HepG2 (cell line): ENCODE data around the gene SCMH1. TPM values are rescaled to one million over a fixed set of nuclear protein-coding genes. Genes with fewer than 3 reads are reported as not detected.

Source experiments
- ATAC-seq: fragments of 200-7000 bp; cut with Tn5 transposase; 3 replicates; pipeline ENCODE4 v1.9.1; 2020; ENCODE audit warnings: mild to moderate bottlenecking, moderate library complexity
- BruUV-seq: library from RNA; stranded (reverse); fragments of 400-500 nt; replicated peaks from 2 replicates; lab custom pipeline; 2021; lab: Mats Ljungman, UMichigan
- CTCF ChIA-PET: fragments of 300-600 bp; formaldehyde crosslinking; extraction: SDS; loops from one replicate; lab custom pipeline; 2021; ENCODE audit warnings: low total read pairs, inconsistent platforms, low intra/inter-chr PET ratio; lab: Yijun Ruan, JAX
- POLR2A ChIA-PET: fragments of 350-600 bp; sonication (Branson Sonifier 250); formaldehyde crosslinking; loops from one replicate; lab custom pipeline; 2020; ENCODE audit warnings: antibody characterized with exemption, inconsistent platforms; lab: Yijun Ruan, JAX
- DNase-seq: peaks from one replicate; pipeline ENCODE4 v3.0.0-alpha.2; 2015; ENCODE audit warnings: low spot score
- FAIRE-seq: peaks from 3 replicates; lab custom pipeline; 2011; peaks lifted over from hg19 to GRCh38; lab: Jason Lieb, UNC
- H2AFZ ChIP-seq: one replicate; pipeline ENCODE4 v1.6.1; 2011; ENCODE audit warnings: low read length, inconsistent platforms
- H3K27ac ChIP-seq: fragments of 300-600 bp; 3 replicates; pipeline ENCODE4 v1.8.0; 2011; ENCODE audit warnings: mixed run types, mild to moderate bottlenecking, mixed read lengths, low read length, inconsistent platforms; ENCODE audit not compliant: insufficient read depth; ENCODE audit errors: extremely low read length
- H3K27me3 ChIP-seq, 2 experiments: fragments of 200-600 bp in 1 of 2; 2 replicates in 1 of 2; 3 replicates in 1 of 2; pipeline versions ENCODE4 v1.6.0 to v1.8.0; 2011; ENCODE audit warnings: low read length in 2 of 2, mild to moderate bottlenecking in 2 of 2, moderate library complexity in 2 of 2, inconsistent platforms in 1 of 2; ENCODE audit not compliant: insufficient read depth in 2 of 2, control insufficient read depth in 1 of 2
- H3K36me3 ChIP-seq, 2 experiments: fragments of 200-600 bp in 1 of 2; replicated peaks in 1 of 2; 2 replicates in 1 of 2; 3 replicates in 1 of 2; pipeline versions ENCODE4 v1.5.1 to v1.8.0; 2011; ENCODE audit warnings: low read length in 2 of 2, inconsistent platforms in 1 of 2; ENCODE audit not compliant: insufficient read depth in 2 of 2, control insufficient read depth in 1 of 2
- H3K4me1 ChIP-seq: 2 replicates; pipeline ENCODE4 v1.5.1; 2012; ENCODE audit warnings: low read length, inconsistent platforms; ENCODE audit not compliant: insufficient read depth
- H3K4me2 ChIP-seq: 2 replicates; pipeline ENCODE4 v1.6.0; 2011; ENCODE audit warnings: low read depth, low read length, inconsistent platforms
- H3K4me3 ChIP-seq, 3 experiments: fragments of 200-600 bp in 1 of 3; sonication (generic), shearing (Covaris generic) in 1 of 3; replicated peaks in 1 of 3; 2 replicates each; pipeline ENCODE4 v1.5.1; 2011 to 2016; ENCODE audit warnings: low read length in 3 of 3, inconsistent platforms in 2 of 3, low read depth in 2 of 3, mild to moderate bottlenecking in 2 of 3, control low read depth in 1 of 3, mixed read lengths in 1 of 3; ENCODE audit not compliant: insufficient read depth in 1 of 3
- H3K79me2 ChIP-seq: one replicate; pipeline ENCODE4 v1.6.1; 2011; ENCODE audit warnings: low read length, inconsistent platforms; ENCODE audit not compliant: insufficient read depth
- H3K9ac ChIP-seq: 2 replicates; pipeline ENCODE4 v1.6.0; 2011; ENCODE audit warnings: mild to moderate bottlenecking, low read depth, low read length, inconsistent platforms; ENCODE audit not compliant: insufficient read depth
- H3K9me3 ChIP-seq: 2 replicates; pipeline ENCODE4 v1.5.1; 2012; ENCODE audit warnings: mild to moderate bottlenecking, low read length
- H4K20me1 ChIP-seq: 2 replicates; pipeline ENCODE4 v1.6.0; 2011; ENCODE audit warnings: inconsistent platforms, mild to moderate bottlenecking, low read length, moderate library complexity; ENCODE audit not compliant: insufficient read depth
- CEBPB ChIP-seq: IDR thresholded peaks from 2 replicates; pipeline ENCODE4 v1.6.1; 2011; ENCODE audit warnings: low read depth, low read length, improper control_type of control experiment, borderline replicate concordance
- ELF3 ChIP-seq: IDR thresholded peaks from 2 replicates; pipeline ENCODE4 v1.6.1; 2016; ENCODE audit warnings: missing genetic modification reagents, missing compliant biosample characterization
- FOSL1 ChIP-seq: sonication (generic); formaldehyde crosslinking; IDR thresholded peaks from 2 replicates; pipeline ENCODE4 v1.9.0; 2021; ENCODE audit warnings: missing genetic modification reagents, borderline replicate concordance
- KAT2B ChIP-seq: fragments of 150-350 bp; IDR thresholded peaks from 2 replicates; pipeline ENCODE4 v1.6.1; 2014; ENCODE audit warnings: low read depth, low read length, borderline replicate concordance
- KMT2B ChIP-seq: IDR thresholded peaks from 2 replicates; pipeline ENCODE4 v1.6.1; 2016; ENCODE audit warnings: missing genetic modification reagents, missing compliant biosample characterization
- NKX3-1 ChIP-seq: sonication (generic); formaldehyde crosslinking; IDR thresholded peaks from 2 replicates; pipeline ENCODE4 v1.5.0; 2020; ENCODE audit warnings: missing genetic modification reagents
- ONECUT2 ChIP-seq: sonication (generic); formaldehyde crosslinking; IDR thresholded peaks from 2 replicates; pipeline ENCODE4 v1.4.0; 2020; ENCODE audit warnings: missing genetic modification reagents
- POLR2G ChIP-seq: fragments of 200-400 bp; formaldehyde crosslinking; IDR thresholded peaks from 2 replicates; pipeline ENCODE4 v1.6.1; 2018; ENCODE audit warnings: mild to moderate bottlenecking, low read depth, low read length, moderate library complexity
- SPEN ChIP-seq: sonication (generic); formaldehyde crosslinking; IDR thresholded peaks from 2 replicates; pipeline ENCODE4 v1.5.1; 2020; ENCODE audit warnings: low read depth, mild to moderate bottlenecking, missing genetic modification reagents
- ZNF205 ChIP-seq: IDR thresholded peaks from 2 replicates; pipeline ENCODE4 v1.6.1; 2018; ENCODE audit warnings: missing biosample characterization, missing genetic modification reagents
- ZNF460 ChIP-seq: sonication (generic); formaldehyde crosslinking; IDR thresholded peaks from 2 replicates; pipeline ENCODE4 v1.5.1; 2020; ENCODE audit warnings: missing genetic modification reagents, mild to moderate bottlenecking, borderline replicate concordance
- ZNF556 ChIP-seq: sonication (generic); formaldehyde crosslinking; IDR thresholded peaks from 2 replicates; pipeline ENCODE4 v1.4.0; 2020; ENCODE audit warnings: mild to moderate bottlenecking, missing genetic modification reagents, borderline replicate concordance
- ZNF713 ChIP-seq: sonication (generic); formaldehyde crosslinking; IDR thresholded peaks from 2 replicates; pipeline ENCODE4 v1.4.0; 2020; ENCODE audit warnings: mild to moderate bottlenecking, missing genetic modification reagents
- ZNF737 ChIP-seq: sonication (generic); formaldehyde crosslinking; IDR thresholded peaks from 2 replicates; pipeline ENCODE4 v1.5.0; 2020; ENCODE audit warnings: missing genetic modification reagents, mild to moderate bottlenecking, borderline replicate concordance
- ZNF780A ChIP-seq: sonication (generic); formaldehyde crosslinking; IDR thresholded peaks from 2 replicates; pipeline ENCODE4 v1.8.0; 2022; ENCODE audit warnings: mild to moderate bottlenecking, missing genetic modification reagents, moderate library complexity
- WGBS: methylation state at CpG from one replicate; pipeline ENCODE4 v1.1.6; 2017; ENCODE audit warnings: low lambda C conversion rate; 5-methylcytosine and 5-hydroxymethylcytosine counted together
- in situ Hi-C: cut with HindIII; loops from 2 replicates; pipeline ENCODE4 v1.10.0; 2017; ENCODE audit warnings: low pct_unique_long_range_greater_than_20kb; ENCODE audit not compliant: extremely low pct_ligation_motif_present
- intact Hi-C: fragments of 100-400 bp; cut with micrococcal nuclease; formaldehyde crosslinking; loops from one replicate; pipeline ENCODE4 v1.10.0; 2022; ENCODE audit not compliant: unreplicated experiment
- polyA plus RNA-seq, 8 experiments: library from polyadenylated mRNA; depleted of rRNA in 3 of 8; stranded (reverse) in 7 of 8; unstranded in 1 of 8; fragments of >200 nt; fragmentation: Illumina TruSeq in 4 of 8; extraction: Trizol in 4 of 8; gene quantifications; 2 replicates each; pipeline versions ENCODE4 v1.2.1 to v1.2.3, GENCODE V29; 2011 to 2016; ENCODE audit warnings: low read depth in 4 of 8, missing spikeins in 1 of 8, mixed read lengths in 1 of 8; ENCODE audit not compliant: insufficient read depth in 1 of 8
- total RNA-seq, 5 experiments: library from RNA; depleted of rRNA; stranded (reverse); fragments of >200 nt; fragmentation: Illumina TruSeq; extraction: Trizol; gene quantifications; 2 replicates each; pipeline ENCODE4 v1.2.3, GENCODE V29; 2016; ENCODE audit warnings: low read depth in 1 of 5
- TF ChIP-seq, protein P1 (sequence below): IDR thresholded peaks from 2 replicates; pipeline ENCODE4 v1.6.1; 2016; ENCODE audit warnings: missing compliant biosample characterization, missing genetic modification reagents, borderline replicate concordance

The SCMH1 gene
- total and polyA plus RNA-seq, 2 of the 13 experiments (the other 11 are each of a cell fraction or from before 2014, with no cell fraction given) = 41.8 to 52.6 TPM

DNA sequence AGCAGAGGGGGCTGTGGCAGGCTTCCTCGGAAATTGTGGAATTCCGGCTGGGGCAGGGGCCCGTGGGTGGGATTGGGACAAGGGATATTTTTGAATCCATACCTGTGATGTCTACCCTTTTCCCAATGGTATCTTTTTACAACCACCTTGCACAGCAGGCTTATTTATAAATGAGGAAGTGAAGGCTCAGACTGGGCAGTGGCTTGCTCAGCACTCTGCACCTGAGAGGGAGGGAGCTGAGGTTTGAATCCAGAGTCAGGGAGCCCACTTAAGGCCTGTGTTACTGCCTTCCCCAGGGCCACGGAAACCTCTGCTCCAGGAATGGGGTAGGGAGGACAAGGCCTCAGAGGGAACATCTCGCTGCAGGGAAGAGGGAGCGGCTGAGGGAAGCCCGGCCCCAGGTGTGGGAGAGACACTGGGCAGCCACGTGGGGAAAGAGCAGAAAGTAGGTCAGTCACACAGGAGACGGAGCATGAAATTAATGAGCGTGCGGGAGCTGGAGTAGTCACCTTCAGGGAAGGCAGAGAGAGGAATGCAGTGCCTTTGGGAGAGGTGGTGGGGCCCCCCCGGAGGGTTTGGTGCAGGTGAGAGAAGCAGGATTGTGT is 35.4 kb upstream of the SCMH1 start:
- no TSS peak for BruUV-seq
- in situ Hi-C loops = no loop called here
- FAIRE-seq (no peak), ATAC-seq (no peak), DNase-seq (no peak)
- H3K36me3 ChIP-seq = no peaks in the 10 kb centered on the region
- H2AFZ ChIP-seq = no peak overlapping the region
- H3K79me2 ChIP-seq = no peaks in the 10 kb centered on the region
- ChIA-PET POLR2A (no interaction called here), CTCF (no interaction called here)
- H3K9me3 ChIP-seq = no peaks in the 10 kb centered on the region
- H3K27me3 ChIP-seq = peaks cover 5 to 21% of the 10 kb centered on the region in 2 experiments; a peak in 2 of 5 replicates
- TF ChIP-seq ELF3 (CRISPR knock-in tag) = no peak
- no peak for TF ChIP-seq POLR2G
- no peak for TF ChIP-seq ZNF780A (CRISPR knock-in tag)
- no peak for TF ChIP-seq ZNF460 (CRISPR knock-in tag)
- no peak for TF ChIP-seq FOSL1 (CRISPR knock-in tag)
- TF ChIP-seq NKX3-1 = no peak
- TF ChIP-seq ZNF737 (CRISPR knock-in tag) = no peak
- no peak for TF ChIP-seq SPEN (CRISPR knock-in tag)
- no peak for TF ChIP-seq CEBPB
- TF ChIP-seq, protein P1, sequence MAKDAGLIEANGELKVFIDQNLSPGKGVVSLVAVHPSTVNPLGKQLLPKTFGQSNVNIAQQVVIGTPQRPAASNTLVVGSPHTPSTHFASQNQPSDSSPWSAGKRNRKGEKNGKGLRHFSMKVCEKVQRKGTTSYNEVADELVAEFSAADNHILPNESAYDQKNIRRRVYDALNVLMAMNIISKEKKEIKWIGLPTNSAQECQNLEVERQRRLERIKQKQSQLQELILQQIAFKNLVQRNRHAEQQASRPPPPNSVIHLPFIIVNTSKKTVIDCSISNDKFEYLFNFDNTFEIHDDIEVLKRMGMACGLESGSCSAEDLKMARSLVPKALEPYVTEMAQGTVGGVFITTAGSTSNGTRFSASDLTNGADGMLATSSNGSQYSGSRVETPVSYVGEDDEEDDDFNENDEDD (CRISPR knock-in tag) = no peak
- TF ChIP-seq ZNF713 = no peak
- no peak for TF ChIP-seq ONECUT2 (CRISPR knock-in tag)
- TF ChIP-seq ZNF205 (CRISPR knock-in tag) = no peak
- no peak for TF ChIP-seq KMT2B (CRISPR knock-in tag)
- TF ChIP-seq KAT2B = no peak
- no peak for TF ChIP-seq ZNF556 (CRISPR knock-in tag)
- no peaks in the 10 kb centered on the region for H4K20me1 ChIP-seq
- no peaks in the 10 kb centered on the region for H3K4me1 ChIP-seq
- H3K4me3 ChIP-seq = no peak overlapping the region
- no peak overlapping the region for H3K9ac ChIP-seq
- 23% methylated on average over 12 of the region's 12 CpGs for WGBS
- no peak overlapping the region for H3K4me2 ChIP-seq
- intact Hi-C loops = no loop called here
- H3K27ac ChIP-seq = no peak overlapping the region
